Ovary (tissue), 9 donors: Measurements from ENCODE around the gene DACT2. TPM values are rescaled to one million over a fixed set of nuclear protein-coding genes. Genes with fewer than 3 reads are reported as not detected.

Experiments used
- DNase-seq, 5 donors: peaks; one replicate each; pipeline ENCODE4 v3.0.0-alpha.2; 2019 to 2020
- H3K27ac ChIP-seq, 2 donors: fragments of 200-600 bp; one replicate each; pipeline versions ENCODE4 v1.5.1 to v1.8.0; 2019 to 2022
- H3K27me3 ChIP-seq: fragments of 200-600 bp; one replicate; pipeline ENCODE4 v1.8.0; 2022
- H3K36me3 ChIP-seq: fragments of 200-600 bp; sonication (generic); one replicate; pipeline ENCODE4 v1.5.1; 2019
- H3K4me1 ChIP-seq: one replicate; pipeline ENCODE4 v1.8.1; 2013; ENCODE audit warnings: mild to moderate bottlenecking, moderate library complexity; ENCODE audit not compliant: insufficient read depth
- H3K4me3 ChIP-seq: fragments of 200-600 bp; sonication (generic); one replicate; pipeline ENCODE4 v1.5.1; 2017
- H3K9me3 ChIP-seq, 2 donors: fragments of 200-600 bp in 1 of 2; sonication (generic) in 1 of 2; one replicate each; pipeline versions ENCODE4 v1.5.1 to v1.8.1; 2013 to 2019; ENCODE audit warnings: mild to moderate bottlenecking in 1 of 2, moderate library complexity in 1 of 2
- EP300 ChIP-seq: sonication (generic); formaldehyde crosslinking; IDR thresholded peaks from one replicate; pipeline ENCODE4 v1.6.1; 2017; ENCODE audit warnings: antibody characterized with exemption
- POLR2A ChIP-seq: fragments of 450-650 bp; IDR thresholded peaks from one replicate; pipeline ENCODE4 v1.6.1; 2017; ENCODE audit warnings: antibody characterized with exemption, mild to moderate bottlenecking, moderate library complexity
- WGBS, 3 donors: extraction: QIAGEN DNeasy Blood & Tissue Kit in 1 of 3; methylation state at CpG; one replicate each; pipeline versions ENCODE4 v1.1.5 to v1.1.7; 2013 to 2017; 5-methylcytosine and 5-hydroxymethylcytosine counted together
- intact Hi-C, 4 donors: fragments of 100-400 bp; cut with DNase I; formaldehyde crosslinking; loops; one replicate each; pipeline versions ENCODE4 v1.11.0 to v1.15.1; 2022 to 2023
- polyA plus RNA-seq, 2 donors: library from polyadenylated mRNA; stranded (reverse); fragments of 200-250 nt in 1 of 2; fragments of 350-450 nt in 1 of 2; fragmentation: Illumina TruSeq in 1 of 2; extraction: RNeasy Lipid Tissue Mini Kit (QIAGEN cat#74804) in 1 of 2; gene quantifications; one replicate each; pipeline ENCODE4 v1.2.3, GENCODE V29; 2013 to 2014
- total RNA-seq, 7 donors: library from RNA; depleted of rRNA in 2 of 7; stranded (reverse); fragments of >200 nt in 2 of 7; fragmentation: NEBNext Ultra II Directional in 3 of 7; extraction: Animal tissue kit (Norgen Biotek cat#: 25700) in 3 of 7; gene quantifications; one replicate each; pipeline versions ENCODE4 v1.1.0 to v1.2.4, GENCODE V29; 2016 to 2023
- TF ChIP-seq, protein P1 (sequence below), 3 donors: fragments of 450-650 bp in 2 of 3; fragments of 200-600 bp in 1 of 3; IDR thresholded peaks; one replicate each; pipeline versions ENCODE4 v1.5.1 to v1.8.0; 2016 to 2022; ENCODE audit warnings: antibody characterized with exemption in 3 of 3, mild to moderate bottlenecking in 1 of 3
- donor health status: DM: no; HTN: no; CAD: no; lungs with moderate emphysema.
- donor health status: DM: no; HTN: no; CAD: no.
- donor health status: Bipolar disorder and iron deficiency.
- donor health status: DM: yes; HTN: yes; CAD: no.
- donor health status: DM: no; HTN: no; CAD: no.
- donor health status: DM: yes; HTN: yes; CAD: no.

Gene DACT2
- total and polyA plus RNA-seq, 9 donors, result 0.17 to 4.4 (median 0.71) TPM; not detected in 2

DNA sequence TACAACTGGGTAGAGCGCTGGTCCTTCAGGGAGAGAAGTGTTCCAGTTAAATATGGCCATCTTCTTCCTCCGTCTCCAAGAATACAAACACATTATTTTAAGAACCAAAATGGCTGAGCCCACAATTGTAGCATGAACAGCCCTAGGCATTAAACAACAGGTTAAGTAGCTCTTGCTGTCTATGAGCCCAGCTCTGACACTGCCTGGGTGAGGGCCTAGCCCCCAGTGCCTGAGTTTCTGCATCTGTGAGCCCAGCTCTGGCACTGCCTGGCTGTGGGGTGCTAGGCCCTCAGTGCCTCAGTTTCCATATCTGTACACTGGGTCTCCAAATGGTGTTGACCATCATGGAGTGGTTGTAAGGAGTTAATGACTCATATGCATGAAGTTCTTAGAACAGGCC lies 24.8 kb upstream of the DACT2 start:
- intact Hi-C loops, result no loop called here
- TF ChIP-seq POLR2A, result no peak
- TF ChIP-seq, protein P1, sequence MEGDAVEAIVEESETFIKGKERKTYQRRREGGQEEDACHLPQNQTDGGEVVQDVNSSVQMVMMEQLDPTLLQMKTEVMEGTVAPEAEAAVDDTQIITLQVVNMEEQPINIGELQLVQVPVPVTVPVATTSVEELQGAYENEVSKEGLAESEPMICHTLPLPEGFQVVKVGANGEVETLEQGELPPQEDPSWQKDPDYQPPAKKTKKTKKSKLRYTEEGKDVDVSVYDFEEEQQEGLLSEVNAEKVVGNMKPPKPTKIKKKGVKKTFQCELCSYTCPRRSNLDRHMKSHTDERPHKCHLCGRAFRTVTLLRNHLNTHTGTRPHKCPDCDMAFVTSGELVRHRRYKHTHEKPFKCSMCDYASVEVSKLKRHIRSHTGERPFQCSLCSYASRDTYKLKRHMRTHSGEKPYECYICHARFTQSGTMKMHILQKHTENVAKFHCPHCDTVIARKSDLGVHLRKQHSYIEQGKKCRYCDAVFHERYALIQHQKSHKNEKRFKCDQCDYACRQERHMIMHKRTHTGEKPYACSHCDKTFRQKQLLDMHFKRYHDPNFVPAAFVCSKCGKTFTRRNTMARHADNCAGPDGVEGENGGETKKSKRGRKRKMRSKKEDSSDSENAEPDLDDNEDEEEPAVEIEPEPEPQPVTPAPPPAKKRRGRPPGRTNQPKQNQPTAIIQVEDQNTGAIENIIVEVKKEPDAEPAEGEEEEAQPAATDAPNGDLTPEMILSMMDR (IDR thresholded peaks at IDR 0.05), result no peak
- no peak for TF ChIP-seq EP300
- no peak overlapping the region for H3K27ac ChIP-seq
- H3K27me3 ChIP-seq, result no peaks in the 10 kb centered on the region
- H3K4me3 ChIP-seq, result no peak overlapping the region
- whole genome bisulfite sequencing, 3 donors, result 90 to 97% (median 91%) methylated on average over 2 of the region's 2 CpGs
- no peaks in the 10 kb centered on the region for H3K9me3 ChIP-seq
- no peaks in the 10 kb centered on the region for H3K4me1 ChIP-seq
- no peak for DNase-seq
- H3K36me3 ChIP-seq, result no peaks in the 10 kb centered on the region

DNA sequence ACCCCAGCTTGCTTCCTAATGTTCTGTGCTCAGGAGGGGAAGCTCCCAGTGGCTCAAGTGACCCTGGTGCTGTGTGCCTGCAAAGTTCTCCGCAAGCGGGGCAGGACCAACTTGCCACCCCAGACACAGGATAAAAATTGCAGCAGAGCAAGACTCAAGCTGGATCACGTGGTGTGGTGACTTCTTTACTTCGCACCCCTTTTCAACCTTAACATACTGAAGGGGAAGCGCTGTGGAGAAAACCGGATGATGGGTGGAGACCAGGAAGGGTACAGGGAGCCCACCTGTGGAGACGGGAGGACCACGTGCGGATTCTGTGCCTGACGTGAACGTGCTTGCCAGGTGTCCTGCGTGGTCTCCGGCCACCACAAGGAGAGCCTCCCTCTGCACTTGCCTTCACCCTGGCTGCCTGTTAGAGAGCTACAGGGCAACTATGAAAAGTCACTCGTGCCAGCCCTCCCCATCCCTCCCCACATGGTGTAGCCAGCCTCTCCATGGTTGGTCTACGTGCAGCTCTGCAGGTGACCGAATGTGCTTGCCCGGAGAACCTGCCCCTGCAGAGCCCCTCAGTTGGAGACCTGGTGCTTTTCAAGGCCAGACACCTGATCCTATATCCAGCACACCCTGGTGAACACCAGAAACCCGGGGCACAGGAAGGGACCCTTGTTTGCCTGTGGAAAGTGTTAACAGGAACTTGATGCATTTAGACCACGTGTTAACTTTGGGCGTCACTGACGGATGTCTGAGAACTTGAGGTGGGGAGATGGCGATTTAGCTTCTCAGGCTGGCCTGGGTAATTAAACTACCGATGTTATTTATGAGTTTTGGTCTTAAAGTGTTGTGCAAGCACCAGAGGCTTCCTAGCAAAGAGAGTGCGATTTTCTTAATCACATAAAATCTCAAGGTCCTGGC lies 23.9 kb upstream of the DACT2 start:
- H3K27me3 ChIP-seq, result no peaks in the 10 kb centered on the region
- WGBS, 3 donors, result 64 to 74% (median 70%) methylated on average over 24 of the region's 24 CpGs
- intact Hi-C loops, result no loop called here
- DNase-seq, result no peak
- no peaks in the 10 kb centered on the region for H3K9me3 ChIP-seq
- H3K36me3 ChIP-seq, result no peaks in the 10 kb centered on the region
- TF ChIP-seq EP300 (no peak), POLR2A (no peak)
- TF ChIP-seq, protein P1 (IDR thresholded peaks at IDR 0.05), result no peak
- no peaks in the 10 kb centered on the region for H3K4me1 ChIP-seq
- H3K4me3 ChIP-seq, result no peak overlapping the region
- H3K27ac ChIP-seq, result no peak overlapping the region

DNA sequence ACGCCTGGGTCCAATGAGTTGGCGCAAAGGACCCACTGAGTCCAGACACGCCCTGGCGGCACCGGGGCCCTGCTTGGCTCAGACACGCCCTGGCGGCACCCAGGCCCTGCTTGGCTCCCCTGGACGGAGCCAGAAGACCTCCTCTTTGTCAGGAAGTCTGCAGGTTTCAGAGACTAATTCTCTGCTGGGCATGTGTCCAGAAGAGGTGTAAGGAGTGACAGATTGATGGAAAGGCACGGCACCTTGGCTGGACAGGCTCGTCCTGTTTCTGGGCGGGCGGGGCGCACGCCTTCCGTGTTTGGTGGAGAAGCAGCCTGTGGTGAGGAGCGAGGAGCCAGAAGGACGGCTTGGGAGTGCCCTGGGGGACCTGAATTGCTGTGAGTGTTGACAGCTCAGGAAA lies 23.1 kb upstream of the DACT2 start:
- no peak for DNase-seq
- WGBS, 3 donors, result 70 to 73% (median 71%) methylated on average over 17 of the region's 17 CpGs
- Histone ChIP-seq H3K4me3 (no peak overlapping the region), H3K4me1 (no peaks in the 10 kb centered on the region), H3K27ac (no peak overlapping the region), H3K9me3 (no peaks in the 10 kb centered on the region), H3K27me3 (no peaks in the 10 kb centered on the region), H3K36me3 (no peaks in the 10 kb centered on the region)
- TF ChIP-seq, protein P1 (IDR thresholded peaks at IDR 0.05), result no peak
- TF ChIP-seq EP300 (no peak), POLR2A (no peak)
- intact Hi-C loops, result no loop called here

DNA sequence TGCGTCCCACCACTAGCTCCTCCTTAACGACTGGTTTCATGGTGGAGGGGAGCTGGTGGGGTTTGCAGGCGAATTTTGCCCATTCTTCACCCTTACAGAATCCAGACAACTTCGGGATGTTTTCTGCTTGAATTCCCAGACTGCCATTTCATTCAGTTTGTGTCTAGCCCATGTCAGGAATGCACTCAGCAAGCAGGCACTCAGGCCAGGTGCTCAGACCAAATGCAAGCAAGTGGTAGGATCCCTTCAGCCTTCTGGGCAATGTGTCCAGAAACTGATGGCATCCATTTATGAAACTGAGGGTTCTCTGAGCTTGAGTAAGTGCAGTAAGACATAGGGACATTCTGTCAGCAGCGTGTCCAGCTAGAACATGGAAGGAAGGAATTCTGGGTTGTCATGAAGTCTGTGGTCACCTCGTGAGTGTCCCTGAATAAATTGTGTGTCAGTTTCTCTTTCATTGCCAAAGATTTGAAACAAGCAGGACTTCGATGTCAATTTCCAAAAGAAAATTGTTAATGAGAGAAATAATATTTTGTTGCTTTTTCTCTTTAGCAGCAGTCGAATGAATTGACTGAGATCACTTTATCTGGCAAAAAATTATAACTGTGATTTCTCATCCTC lies 21.8 kb upstream of the DACT2 start:
- no peak for DNase-seq
- no peaks in the 10 kb centered on the region for H3K9me3 ChIP-seq
- TF ChIP-seq POLR2A (no peak), EP300 (no peak)
- TF ChIP-seq, protein P1 (IDR thresholded peaks at IDR 0.05), result no peak
- WGBS, 3 donors, result 82 to 88% (median 85%) methylated on average over 8 of the region's 8 CpGs
- H3K27me3 ChIP-seq, result no peaks in the 10 kb centered on the region
- H3K36me3 ChIP-seq, result no peaks in the 10 kb centered on the region
- H3K4me3 ChIP-seq, result no peak overlapping the region
- intact Hi-C loops, result no loop called here
- no peak overlapping the region for H3K27ac ChIP-seq
- H3K4me1 ChIP-seq, result no peaks in the 10 kb centered on the region
